GM13977 (cell line): ENCODE measurements around the gene HRH1.
"Not testable (repeated sequence)": the region's sequence is repeated elsewhere in the genome, so short reads cannot be mapped to it uniquely, and the experiment has no call there.

Experiments used
- DNase-seq: peaks from one replicate; pipeline ENCODE4 v3.0.0; 2012; ENCODE audit warnings: low spot score
- CTCF ChIP-seq: IDR thresholded peaks from 2 replicates; pipeline ENCODE4 v1.5.1; 2012; ENCODE audit warnings: mild to moderate bottlenecking, control low read depth; ENCODE audit not compliant: insufficient read depth; ENCODE audit errors: extremely low read depth, missing control alignments
- in situ Hi-C: fragments of 300-500 bp; cut with MboI; formaldehyde crosslinking; loops from one replicate; pipeline ENCODE4 v1.12.0; 2022; ENCODE audit warnings: low sequenced_read_pairs, low pct_unique_long_range_greater_than_20kb, mixed read lengths, inconsistent platforms; ENCODE audit not compliant: unreplicated experiment

HRH1 gene

GRCh38 chr3:11161666-11162065 lies 7.4 kb downstream of the HRH1 start:
- in situ Hi-C loops: no loop called here
- TF ChIP-seq CTCF: no peak
- no peak for DNase-seq

GRCh38 chr3:11162401-11163345 lies 8.4 kb downstream of the HRH1 start:
- no peak for DNase-seq
- in situ Hi-C loops: no loop called here
- TF ChIP-seq CTCF: no peak

- in situ Hi-C loops: no loop called here
- TF ChIP-seq CTCF: no peak
- DNase-seq: no peak
These were observed 10.3 kb downstream of the HRH1 start for GRCh38 chr3:11164607-11165006.

- TF ChIP-seq CTCF: no peak
- no peak for DNase-seq
- in situ Hi-C loops: no loop called here
These were observed 11.2 kb downstream of the HRH1 start for GRCh38 chr3:11165476-11165875.

DNA sequence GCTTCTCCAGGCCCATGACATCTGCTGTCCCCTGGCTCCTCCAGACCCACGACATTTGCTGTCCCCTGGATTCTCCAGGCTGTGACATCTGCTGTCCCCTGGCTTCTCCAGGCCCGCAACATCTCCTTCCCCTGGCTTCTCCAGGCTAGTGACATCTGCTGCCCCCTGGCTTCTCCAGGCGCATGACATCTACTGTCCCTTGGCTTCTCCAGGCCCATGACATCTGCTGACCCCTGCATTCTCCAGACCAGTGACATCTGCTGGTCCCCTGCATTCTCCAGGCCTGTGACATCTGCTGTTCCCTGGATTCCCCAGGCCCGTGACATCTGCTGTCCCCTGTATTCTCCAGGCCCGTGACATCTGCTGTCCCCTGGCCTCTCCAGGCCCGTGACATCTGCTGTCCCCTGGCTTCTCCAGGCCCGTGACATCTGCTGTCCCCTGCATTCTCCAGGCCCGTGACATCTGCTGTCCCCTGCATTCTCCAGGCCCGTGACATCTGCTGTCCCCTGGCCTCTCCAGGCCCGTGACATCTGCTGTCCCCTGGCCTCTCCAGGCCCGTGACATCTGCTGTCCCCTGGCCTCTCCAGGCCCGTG lies 12.6 kb downstream of the HRH1 start:
- DNase-seq, in situ Hi-C loops: not testable (repeated sequence)
- TF ChIP-seq CTCF: peak; percentile 1

- TF ChIP-seq CTCF: no peak
- no peak for DNase-seq
- in situ Hi-C loops: no loop called here
These were observed 13.3 kb downstream of the HRH1 start for GRCh38 chr3:11167590-11167989.
